NCI-H2171 treated with DMSO at 0.1 percent for 48 hours (cell line): Measurements from ENCODE around the gene BCL2A1.
"Not testable (repeated sequence)": the region's sequence is repeated elsewhere in the genome, so short reads cannot be mapped to it uniquely, and the experiment has no call there.

Experiments
- DNase-seq: peaks from one replicate; lab custom pipeline; 2025; lab: John Stamatoyannopoulos, UW

BCL2A1 gene

GRCh38 chr15:79970624-79971434 is at the start of gene BCL2A1:
TSS of gene BCL2A1 (minus strand) at chr15:79971196. CDS start at chr15:79971119, 77 bp downstream.
- no peak for DNase-seq

GRCh38 chr15:80020731-80021130 is 49.7 kb upstream of the BCL2A1 start:
- DNase-seq, result no peak

- DNase-seq, result not testable (repeated sequence)
Measured at GRCh38 chr15:80020149-80020548, 49.2 kb upstream of the BCL2A1 start.

- DNase-seq, result no peak
Measured at GRCh38 chr15:80019168-80019745, 48.3 kb upstream of the BCL2A1 start.

GRCh38 chr15:80017139-80017538 is 46.1 kb upstream of the BCL2A1 start:
- not testable (repeated sequence) for DNase-seq

GRCh38 chr15:80016506-80016905 is 45.5 kb upstream of the BCL2A1 start:
- DNase-seq, result not testable (repeated sequence)

- DNase-seq, result no peak
Measured at GRCh38 chr15:80015156-80015555, 44.2 kb upstream of the BCL2A1 start.

- not testable (repeated sequence) for DNase-seq
Measured at GRCh38 chr15:80014186-80014585, 43.2 kb upstream of the BCL2A1 start.

GRCh38 chr15:80012060-80012726 is 41.2 kb upstream of the BCL2A1 start:
- DNase-seq, result no peak

GRCh38 chr15:80011596-80011995 is 40.6 kb upstream of the BCL2A1 start:
- no peak for DNase-seq

GRCh38 chr15:80011041-80011523 is 40.1 kb upstream of the BCL2A1 start:
- DNase-seq, result not testable (repeated sequence)

- DNase-seq, result no peak
Measured at GRCh38 chr15:80010131-80010673, 39.2 kb upstream of the BCL2A1 start.

- DNase-seq, result no peak
Measured at GRCh38 chr15:80007532-80007931, 36.5 kb upstream of the BCL2A1 start.

- DNase-seq, result no peak
Measured at GRCh38 chr15:80006946-80007345, 36.0 kb upstream of the BCL2A1 start.

GRCh38 chr15:80003934-80004472 is 33.0 kb upstream of the BCL2A1 start:
- no peak for DNase-seq

- DNase-seq, result peak; percentile 42
Measured at GRCh38 chr15:80003171-80003570, 32.2 kb upstream of the BCL2A1 start.

- DNase-seq, result no peak
Measured at GRCh38 chr15:80002267-80002666, 31.3 kb upstream of the BCL2A1 start.

- DNase-seq, result no peak
Measured at GRCh38 chr15:79994615-79995014, 23.6 kb upstream of the BCL2A1 start.

GRCh38 chr15:79991826-79992225 is 20.8 kb upstream of the BCL2A1 start:
- no peak for DNase-seq

GRCh38 chr15:79990997-79991334 is 20.0 kb upstream of the BCL2A1 start:
- DNase-seq, result no peak

GRCh38 chr15:79990280-79990996 is 19.4 kb upstream of the BCL2A1 start:
- DNase-seq, result no peak

GRCh38 chr15:79989682-79990081 is 18.7 kb upstream of the BCL2A1 start:
- DNase-seq, result no peak
